22Rv1 (cell line): ENCODE measurements around the gene SLC25A43.

Experiments used
- CTCF ChIP-seq: fragments of 450-650 bp; IDR thresholded peaks from 2 replicates; pipeline ENCODE4 v1.5.1; 2017; ENCODE audit warnings: mild to moderate bottlenecking
- ZFX ChIP-seq: fragments of 450-650 bp; IDR thresholded peaks from 2 replicates; pipeline ENCODE4 v1.6.1; 2017; ENCODE audit warnings: antibody characterized with exemption, borderline replicate concordance

GRCh38 chrX:119501511-119502148 is 102.5 kb downstream of the SLC25A43 start:
- TF ChIP-seq ZFX: no peak
- TF ChIP-seq CTCF: no peak
